Effector CD4-positive, alpha-beta T cell (primary cell): ENCODE results near the gene PKMYT1.

ENCODE experiments used
- DNase-seq: peaks from one replicate; pipeline ENCODE4 v3.0.0-alpha.2; 2020

The PKMYT1 gene

DNA sequence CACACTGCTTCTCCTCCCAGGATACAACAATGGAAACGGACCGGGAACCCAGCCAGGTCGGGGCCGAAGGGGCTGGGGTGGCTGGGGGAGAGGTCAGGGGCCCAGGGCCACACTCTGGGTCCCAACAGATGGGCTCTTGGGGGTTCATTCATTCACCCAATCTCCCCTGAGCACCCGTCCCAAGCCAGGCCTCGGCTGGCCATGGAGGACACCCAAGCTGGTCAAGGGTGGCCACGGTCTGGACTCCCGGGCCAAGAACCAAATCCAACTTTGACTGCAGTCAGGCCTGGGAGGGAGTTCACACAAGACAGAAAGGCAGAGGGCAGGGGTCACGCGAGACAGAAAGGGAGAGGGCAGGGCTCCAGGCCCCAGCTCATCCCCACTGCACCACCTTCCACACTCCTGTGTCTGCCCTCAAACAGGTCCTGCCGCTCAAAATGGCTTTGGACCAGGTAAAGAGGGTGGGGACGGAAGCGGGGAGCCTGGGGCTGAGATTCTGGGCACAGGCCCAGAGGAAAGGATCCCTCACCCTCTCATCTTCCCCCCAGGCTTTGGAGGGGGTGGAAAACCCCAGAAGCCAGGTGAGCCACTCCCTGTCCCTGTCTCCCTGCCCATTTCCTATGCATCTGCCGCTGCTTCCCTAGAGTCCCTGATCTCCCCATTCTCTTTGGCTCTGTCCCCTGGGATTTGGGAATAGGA is 12.3 kb upstream of the PKMYT1 start:
- no peak for DNase-seq

- no peak for DNase-seq
Measured at GRCh38 chr16:2991566-2992261, 11.5 kb upstream of the PKMYT1 start.

GRCh38 chr16:2990891-2991290 is 10.6 kb upstream of the PKMYT1 start:
- DNase-seq: no peak

GRCh38 chr16:2988590-2989099 is 8.4 kb upstream of the PKMYT1 start:
- no peak for DNase-seq

- DNase-seq: no peak
Measured at GRCh38 chr16:2987833-2988232, 7.6 kb upstream of the PKMYT1 start.

DNA sequence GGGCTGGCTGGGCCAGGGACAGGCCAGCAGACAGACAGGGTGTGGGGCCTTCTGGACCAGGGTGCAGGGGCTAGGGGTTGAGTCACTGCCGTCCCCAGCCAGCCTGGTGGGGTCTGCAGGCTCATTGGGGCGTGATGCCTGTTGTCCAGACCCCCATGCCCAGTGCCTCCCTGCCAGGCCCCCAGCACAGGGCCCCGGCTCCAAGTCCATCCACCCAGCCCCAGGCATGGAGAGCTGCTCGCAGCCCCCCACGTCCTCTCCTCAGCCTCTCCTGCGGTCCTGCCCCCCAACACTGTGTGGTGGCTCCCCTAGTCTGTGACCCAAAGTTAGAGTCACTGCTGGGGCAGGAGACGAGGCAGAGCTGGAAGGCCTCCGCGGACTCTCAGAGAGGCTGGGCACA is 7.0 kb upstream of the PKMYT1 start:
- no peak for DNase-seq

DNA sequence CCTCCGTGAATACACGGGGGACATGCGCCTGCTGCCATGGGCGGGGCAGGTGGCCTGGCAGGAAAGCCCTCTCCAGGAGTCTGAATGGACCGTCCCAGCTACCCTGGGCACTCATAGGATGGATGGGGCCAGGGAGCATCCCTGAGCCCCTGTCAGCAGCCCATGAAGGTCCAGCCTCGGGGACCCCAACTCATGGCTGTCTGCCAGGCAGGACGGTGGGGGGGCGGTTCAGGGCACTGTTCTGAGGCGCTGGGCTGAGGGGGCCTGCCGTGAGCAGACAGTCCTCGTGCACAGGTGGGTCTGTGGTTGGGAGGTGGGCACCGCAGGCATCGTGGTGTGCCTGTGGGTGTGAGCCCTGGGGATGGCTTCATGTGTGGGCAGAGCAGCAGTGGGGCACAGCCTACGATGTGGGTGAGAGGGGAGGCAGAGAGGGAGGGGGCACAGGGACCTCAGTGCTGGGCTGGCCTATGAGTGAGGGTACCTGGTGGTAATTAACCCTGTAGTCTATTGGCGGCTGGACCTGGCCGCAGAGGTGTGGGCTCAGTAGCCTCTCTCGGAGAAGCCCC is 6.5 kb upstream of the PKMYT1 start:
- no peak for DNase-seq

DNA sequence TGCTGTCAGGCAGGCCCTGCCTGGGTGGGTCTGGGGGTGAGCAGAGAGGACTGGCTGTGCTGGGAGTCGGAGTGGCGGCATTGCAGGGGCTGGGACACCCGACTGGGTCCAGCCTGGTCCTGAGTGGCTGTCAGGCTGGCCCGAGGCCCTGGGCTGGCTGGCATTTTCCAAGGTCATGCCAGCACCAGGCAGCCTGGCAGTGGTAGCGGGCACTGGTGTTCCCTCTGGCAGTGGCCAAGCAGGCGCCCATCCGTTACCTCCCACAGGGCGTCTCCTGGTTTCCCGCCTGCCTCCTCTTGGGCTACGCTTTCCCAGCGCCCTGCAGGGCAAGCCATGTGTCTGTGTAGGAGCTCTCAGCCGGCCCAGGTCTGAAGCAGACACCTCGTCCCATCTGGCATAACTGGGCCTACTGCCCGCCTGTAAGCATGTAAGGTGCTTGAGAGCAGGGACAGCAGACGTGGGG is 5.7 kb upstream of the PKMYT1 start:
- no peak for DNase-seq

- no peak for DNase-seq
Measured at GRCh38 chr16:2985462-2985861, 5.2 kb upstream of the PKMYT1 start.

GRCh38 chr16:2983706-2984136 is 3.5 kb upstream of the PKMYT1 start:
- DNase-seq: peak; percentile 47

GRCh38 chr16:2982402-2982801 is 2.2 kb upstream of the PKMYT1 start:
- DNase-seq: no peak

DNA sequence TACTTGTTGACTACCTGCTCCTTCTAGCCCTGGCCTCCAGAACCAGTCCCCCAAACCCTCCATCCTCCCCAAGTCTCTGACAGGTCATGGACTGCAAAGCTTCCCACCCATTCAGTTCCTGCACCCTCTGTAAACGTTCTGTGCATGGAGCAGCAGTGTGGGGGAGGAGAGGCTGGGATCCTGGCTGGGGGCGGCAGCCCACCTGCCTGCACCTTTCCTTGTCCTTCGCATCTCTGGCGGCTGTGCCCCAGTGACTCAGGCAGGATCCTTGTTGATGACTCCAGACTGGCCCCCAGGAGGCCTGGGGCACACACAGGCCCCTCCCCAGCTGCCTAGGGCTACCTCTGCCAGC is 1.6 kb upstream of the PKMYT1 start:
- no peak for DNase-seq

- no peak for DNase-seq
Measured at GRCh38 chr16:2981177-2981898, 1.1 kb upstream of the PKMYT1 start.

DNA sequence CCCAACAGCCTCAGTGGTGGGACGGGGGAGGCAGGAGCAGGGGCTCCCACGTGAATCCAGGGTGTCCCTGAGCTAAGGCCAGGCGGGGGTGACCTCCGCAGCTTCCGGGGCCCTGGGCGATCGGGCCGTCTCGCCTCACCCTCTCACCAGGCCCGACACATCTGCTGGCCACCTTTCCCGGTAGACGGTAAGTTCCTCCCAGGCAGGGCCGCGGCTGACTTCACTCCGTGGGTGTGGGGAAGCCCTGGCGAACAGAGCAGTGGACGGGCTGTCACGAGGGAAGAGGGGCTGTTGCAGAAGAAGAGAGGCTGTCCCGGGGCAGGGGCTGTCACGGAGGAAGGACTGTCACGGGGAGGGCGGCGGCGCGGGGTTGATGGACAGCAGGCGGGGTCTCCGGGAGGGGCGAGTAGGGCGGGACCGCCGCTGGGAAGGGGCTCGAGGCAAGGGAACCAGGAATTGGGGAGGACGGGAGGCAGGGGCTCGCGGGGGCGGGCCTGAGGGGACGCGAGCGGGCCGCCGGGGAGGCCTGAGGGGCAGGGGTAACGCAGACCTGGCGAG is 498 bp downstream of the PKMYT1 start:
- DNase-seq: no peak

DNA sequence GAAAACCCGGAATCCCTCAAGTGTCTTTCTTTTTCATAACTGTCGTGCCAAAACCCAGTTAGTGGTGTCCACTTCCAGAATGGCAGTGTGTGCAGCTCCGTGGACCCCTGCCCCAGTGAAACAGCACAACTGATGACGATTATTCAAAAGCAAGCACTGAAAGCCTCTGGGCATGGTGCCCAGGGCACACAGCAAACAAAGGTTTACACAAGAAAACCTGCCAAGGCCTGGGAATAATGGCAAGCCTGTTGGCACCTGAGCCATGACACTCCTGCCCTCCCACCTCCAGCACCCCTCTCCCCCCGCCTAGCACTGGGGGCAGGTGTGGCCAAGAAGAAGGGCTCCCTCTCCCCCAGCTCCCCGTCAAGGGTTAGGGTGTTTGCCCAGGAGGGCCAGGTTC is 2.8 kb downstream of the PKMYT1 start:
- DNase-seq: no peak

GRCh38 chr16:2976673-2977072 is 3.6 kb downstream of the PKMYT1 start:
- no peak for DNase-seq

DNA sequence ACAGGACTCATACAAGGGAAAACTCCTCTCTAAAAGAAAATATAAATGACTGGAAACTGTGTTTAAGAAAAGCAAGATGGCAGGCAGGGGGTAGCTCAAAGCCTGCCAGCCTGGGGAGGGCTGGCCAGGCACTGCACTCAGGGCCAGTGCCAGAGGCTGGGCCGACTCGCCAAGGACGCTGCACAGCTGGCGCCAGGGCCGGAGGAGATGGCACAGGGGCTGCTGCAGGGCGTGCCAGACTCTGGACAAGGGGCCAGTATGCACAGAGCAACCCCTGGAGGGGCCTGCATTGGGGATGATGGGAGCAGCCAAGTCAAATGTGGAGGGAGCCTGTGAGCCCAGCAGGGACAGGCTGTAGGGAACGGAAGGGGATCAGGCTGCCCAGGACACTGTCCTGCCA is 4.0 kb downstream of the PKMYT1 start:
- no peak for DNase-seq

DNA sequence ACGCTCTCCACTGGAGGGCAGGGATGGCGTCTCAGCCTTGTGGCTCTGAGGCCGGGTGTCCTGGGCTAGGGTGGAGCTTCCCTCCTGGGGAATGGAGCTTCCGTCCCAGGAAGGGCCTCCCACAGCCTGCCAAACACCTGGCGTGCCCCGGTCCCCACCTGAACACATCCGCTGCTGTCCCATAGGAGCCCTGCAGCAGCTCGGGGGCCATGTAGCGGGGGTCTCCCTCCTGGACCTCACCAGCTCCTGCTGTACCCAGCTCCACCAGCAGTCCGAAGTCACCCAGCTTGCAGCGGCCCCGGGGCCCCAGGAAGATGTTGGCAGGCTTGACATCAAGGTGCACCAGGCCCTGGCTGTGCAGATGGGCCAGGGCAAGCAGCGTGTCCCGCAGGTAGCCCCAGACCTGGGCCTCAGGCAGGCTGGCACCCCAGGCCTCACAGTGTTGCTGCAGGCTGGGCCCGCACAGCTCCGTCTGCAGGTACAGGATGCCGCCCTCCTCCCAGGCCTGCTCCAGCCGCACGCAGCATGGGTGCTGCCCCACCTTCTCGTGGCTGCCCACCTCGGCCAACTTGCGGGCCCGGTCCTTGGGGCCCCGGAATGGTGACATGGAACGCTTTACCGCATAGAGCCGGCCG is 5.0 kb downstream of the PKMYT1 start:
- no peak for DNase-seq

DNA sequence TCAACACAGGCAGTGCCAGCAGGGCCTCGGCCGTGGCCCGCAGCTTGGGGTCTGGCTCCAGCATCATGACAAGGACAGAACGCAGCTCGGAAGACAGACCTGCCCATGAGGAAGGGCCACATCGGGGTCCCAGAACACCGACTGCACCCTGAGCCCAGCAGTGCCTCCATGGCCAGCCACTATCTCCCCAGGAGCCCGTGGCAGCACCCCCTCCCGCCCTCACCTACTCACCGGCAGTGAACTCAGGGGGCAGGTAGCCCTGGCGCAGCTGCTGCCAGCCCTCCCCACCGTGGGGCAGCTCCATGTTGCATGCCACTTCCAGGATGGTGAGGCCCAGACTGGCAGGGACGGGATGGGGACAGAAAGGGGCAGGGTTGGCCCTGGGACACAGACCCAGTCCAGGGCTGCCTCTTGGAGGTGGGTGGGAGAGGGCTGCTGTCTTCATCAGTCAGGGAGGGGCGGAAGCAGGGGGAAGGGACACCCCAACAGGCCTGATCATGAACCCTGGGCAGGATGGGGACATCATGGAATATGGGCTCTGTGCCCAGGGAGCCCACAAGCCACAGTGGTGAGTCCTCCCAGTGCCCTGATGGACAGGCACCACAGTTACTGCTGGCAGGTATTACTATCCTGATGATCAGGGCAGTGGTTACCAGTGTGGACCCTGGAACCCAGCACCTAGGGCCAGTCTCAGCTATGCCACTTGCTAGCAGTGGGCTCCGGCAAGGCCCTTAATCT is 5.8 kb downstream of the PKMYT1 start:
- DNase-seq: no peak

DNA sequence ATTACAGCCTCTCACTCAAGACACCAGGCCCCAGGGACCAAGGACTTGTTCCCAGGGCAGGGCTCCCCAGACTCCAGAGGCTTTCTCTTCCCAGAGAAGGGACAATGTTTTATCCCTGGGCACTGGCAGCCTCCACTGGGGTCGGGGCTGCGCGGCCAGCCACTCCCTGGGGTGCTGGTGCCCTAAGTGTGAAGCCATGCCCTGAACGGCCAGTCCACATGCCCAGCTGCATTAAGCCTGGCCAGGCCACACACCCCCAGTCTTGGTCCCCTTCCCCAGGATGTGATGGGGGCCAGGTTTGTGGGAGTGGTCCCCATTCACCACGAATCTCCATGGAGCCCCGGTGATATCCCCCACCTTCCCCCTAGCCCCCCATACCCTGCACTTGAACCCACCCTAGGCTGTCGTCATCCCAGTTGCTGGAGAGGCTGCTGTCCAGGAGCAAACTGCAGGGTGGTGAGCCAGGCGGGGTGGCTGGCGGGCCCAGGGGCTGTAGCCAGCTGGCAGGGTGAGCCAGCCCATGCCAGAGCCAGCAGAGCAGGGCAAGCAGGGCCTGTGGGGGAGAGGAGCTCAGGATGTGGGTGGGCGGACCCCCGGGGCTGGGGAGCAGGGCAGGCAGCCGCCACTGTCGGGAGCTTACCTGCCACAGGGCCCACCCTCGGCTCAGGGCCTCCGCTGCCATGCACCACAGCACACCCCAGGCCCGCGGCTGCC is 6.5 kb downstream of the PKMYT1 start:
- DNase-seq: no peak

GRCh38 chr16:2973093-2973492 is 7.2 kb downstream of the PKMYT1 start:
- DNase-seq: no peak
